HFFc6 (cell line): ENCODE results near the gene MAP3K12. TPM values are rescaled to one million over a fixed set of nuclear protein-coding genes. Genes with fewer than 3 reads are reported as not detected.

Source experiments
- DNase-seq: peaks from one replicate; pipeline ENCODE4 v3.0.0-alpha.2; 2018
- H3K27ac Mint-ChIP-seq: 2 replicates; pipeline ENCODE4 v1.8.0; 2020; ENCODE audit warnings: mild to moderate bottlenecking, mixed read lengths
- H3K27me3 Mint-ChIP-seq: 2 replicates; pipeline ENCODE4 v1.8.0; 2021; ENCODE audit warnings: mild to moderate bottlenecking, moderate library complexity, mixed read lengths; ENCODE audit not compliant: insufficient read depth
- H3K36me3 Mint-ChIP-seq: 2 replicates; pipeline ENCODE4 v1.8.0; 2021; ENCODE audit warnings: low read depth, mixed read lengths
- H3K4me1 Mint-ChIP-seq: 2 replicates; pipeline ENCODE4 v1.8.0; 2020; ENCODE audit warnings: low read depth, mixed read lengths
- H3K4me3 Mint-ChIP-seq: 2 replicates; pipeline ENCODE4 v1.8.0; 2020; ENCODE audit warnings: mild to moderate bottlenecking, moderate library complexity, mixed read lengths
- H3K9me3 Mint-ChIP-seq: 2 replicates; pipeline ENCODE4 v1.8.0; 2020; ENCODE audit warnings: mild to moderate bottlenecking, mixed read lengths
- total RNA-seq, 6 experiments: library from RNA; stranded (reverse); fragmentation: NEBNext Ultra II Directional; extraction: Animal tissue kit (Norgen Biotek cat#: 25700); gene quantifications; 2 replicates in 1 of 6; 3 replicates in 5 of 6; pipeline ENCODE4 v1.2.3, GENCODE V29; 2021
- TF ChIP-seq, protein P1 (sequence below): fragments of 200-600 bp; sonication (generic); IDR thresholded peaks from 2 replicates; pipeline ENCODE4 v1.5.0; 2021; ENCODE audit warnings: antibody characterized with exemption, mild to moderate bottlenecking

The MAP3K12 gene
- total RNA-seq, 6 experiments from 2014 or later: 21.2 to 26.5 (median 23.5) TPM

DNA sequence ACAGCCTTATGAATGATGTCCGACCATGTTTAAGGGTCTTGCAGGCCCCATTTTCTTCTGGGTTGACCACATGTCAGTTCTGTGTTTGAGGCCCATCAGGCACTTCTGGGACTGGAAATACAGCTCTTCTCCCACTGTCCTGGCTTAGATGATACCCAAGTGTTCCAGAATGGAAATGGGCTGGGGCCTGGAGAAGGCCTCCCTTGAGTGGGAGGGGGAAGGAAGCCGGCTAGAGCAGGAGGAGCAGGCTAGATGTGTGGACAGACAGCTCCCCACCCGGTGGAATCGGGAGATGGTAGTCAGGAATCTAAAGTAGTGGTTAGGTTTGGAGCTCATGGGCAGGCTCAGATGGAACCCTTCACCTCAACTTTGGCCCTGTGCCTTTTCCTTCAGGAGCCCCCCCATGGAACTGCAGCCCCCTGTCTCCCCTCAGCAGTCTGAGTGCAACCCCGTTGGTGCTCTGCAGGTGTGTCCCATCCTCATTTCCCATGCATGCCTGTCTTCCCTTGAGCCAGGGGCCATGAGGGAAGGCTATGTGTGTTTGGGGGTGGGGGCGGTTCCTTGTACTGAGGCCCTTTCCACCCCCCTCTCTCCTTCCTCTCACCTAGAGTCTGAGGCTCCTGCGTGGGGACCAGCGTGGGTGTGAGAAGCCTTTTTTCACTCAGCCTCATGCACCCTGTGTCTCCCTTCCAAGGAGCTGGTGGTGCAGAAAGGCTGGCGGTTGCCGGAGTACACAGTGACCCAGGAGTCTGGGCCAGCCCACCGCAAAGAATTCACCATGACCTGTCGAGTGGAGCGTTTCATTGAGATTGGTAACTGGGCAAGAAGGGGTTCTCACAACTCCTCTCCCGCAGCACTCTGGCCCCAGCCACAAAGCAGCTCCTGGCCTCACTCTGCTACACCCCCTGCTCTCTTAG is 5.0 kb upstream of the MAP3K12 start:
- Mint-ChIP-seq H3K9me3 (no peaks in the 10 kb centered on the region), H3K27me3 (peaks cover 5% of the 10 kb centered on the region), H3K27ac (peak overlapping the region; percentile 79), H3K4me1 (peaks cover 47% of the 10 kb centered on the region), H3K4me3 (no peak overlapping the region), H3K36me3 (peaks cover 15% of the 10 kb centered on the region)
- no peak for DNase-seq
- TF ChIP-seq, protein P1, sequence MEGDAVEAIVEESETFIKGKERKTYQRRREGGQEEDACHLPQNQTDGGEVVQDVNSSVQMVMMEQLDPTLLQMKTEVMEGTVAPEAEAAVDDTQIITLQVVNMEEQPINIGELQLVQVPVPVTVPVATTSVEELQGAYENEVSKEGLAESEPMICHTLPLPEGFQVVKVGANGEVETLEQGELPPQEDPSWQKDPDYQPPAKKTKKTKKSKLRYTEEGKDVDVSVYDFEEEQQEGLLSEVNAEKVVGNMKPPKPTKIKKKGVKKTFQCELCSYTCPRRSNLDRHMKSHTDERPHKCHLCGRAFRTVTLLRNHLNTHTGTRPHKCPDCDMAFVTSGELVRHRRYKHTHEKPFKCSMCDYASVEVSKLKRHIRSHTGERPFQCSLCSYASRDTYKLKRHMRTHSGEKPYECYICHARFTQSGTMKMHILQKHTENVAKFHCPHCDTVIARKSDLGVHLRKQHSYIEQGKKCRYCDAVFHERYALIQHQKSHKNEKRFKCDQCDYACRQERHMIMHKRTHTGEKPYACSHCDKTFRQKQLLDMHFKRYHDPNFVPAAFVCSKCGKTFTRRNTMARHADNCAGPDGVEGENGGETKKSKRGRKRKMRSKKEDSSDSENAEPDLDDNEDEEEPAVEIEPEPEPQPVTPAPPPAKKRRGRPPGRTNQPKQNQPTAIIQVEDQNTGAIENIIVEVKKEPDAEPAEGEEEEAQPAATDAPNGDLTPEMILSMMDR: no peak

- Mint-ChIP-seq H3K4me1 (peaks cover 55% of the 10 kb centered on the region), H3K4me3 (peak overlapping the region; percentile 89; the same call in 1 of the 2 replicates), H3K9me3 (no peaks in the 10 kb centered on the region), H3K27me3 (peaks cover 5% of the 10 kb centered on the region), H3K27ac (peak overlapping the region; percentile 13; the same call in 1 of the 2 replicates), H3K36me3 (peaks cover 15% of the 10 kb centered on the region)
- TF ChIP-seq, protein P1: no peak
- no peak for DNase-seq
Measured at GRCh38 chr12:53502983-53503728, 3.9 kb upstream of the MAP3K12 start.

- TF ChIP-seq, protein P1: no peak
- DNase-seq: no peak
- Mint-ChIP-seq H3K4me1 (peaks cover 64% of the 10 kb centered on the region), H3K9me3 (no peaks in the 10 kb centered on the region), H3K36me3 (peaks cover 15% of the 10 kb centered on the region), H3K27ac (peak overlapping the region; percentile 91), H3K27me3 (peaks cover 5% of the 10 kb centered on the region), H3K4me3 (peak overlapping the region; percentile 89)
Measured at GRCh38 chr12:53502331-53502730, 3.1 kb upstream of the MAP3K12 start.

- H3K36me3 Mint-ChIP-seq: peaks cover 19% of the 10 kb centered on the region
- peaks cover 68% of the 10 kb centered on the region for H3K4me1 Mint-ChIP-seq
- peaks cover 5% of the 10 kb centered on the region for H3K27me3 Mint-ChIP-seq
- H3K9me3 Mint-ChIP-seq: no peaks in the 10 kb centered on the region
- DNase-seq: no peak
- peak overlapping the region; percentile 91 for H3K27ac Mint-ChIP-seq
- H3K4me3 Mint-ChIP-seq: peak overlapping the region; percentile 89
- TF ChIP-seq, protein P1: no peak
Measured at GRCh38 chr12:53501615-53502181, 2.4 kb upstream of the MAP3K12 start.

GRCh38 chr12:53500776-53501614 is 1.7 kb upstream of the MAP3K12 start, which contains the start of gene TARBP2:
Gene TARBP2, plus strand, starts transcription at chr12:53501283. Its CDS starts 126 bp downstream, at chr12:53501409.
- Mint-ChIP-seq H3K9me3 (no peaks in the 10 kb centered on the region), H3K27ac (peak within 1 kb of the TSS; percentile 91), H3K4me1 (peaks cover 68% of the 10 kb centered on the region), H3K27me3 (peaks cover 2% of the 10 kb centered on the region), H3K4me3 (peak within 1 kb of the TSS; percentile 89), H3K36me3 (peaks cover 16% of the 10 kb centered on the region)
- TF ChIP-seq, protein P1: peak; percentile 7; the same call in 1 of the 2 replicates
- DNase-seq: peak; percentile 99
